Memory B cell (primary cell): ENCODE results near the gene CPZ.
"Not testable (repeated sequence)": the region's sequence is repeated elsewhere in the genome, so short reads cannot be mapped to it uniquely, and the experiment has no call there.

Experiments used
- ATAC-seq: fragments of 150-1000 bp; cut with Tn5 transposase; 2 replicates; pipeline ENCODE4 v1.10.0; 2021; ENCODE audit warnings: low read depth, mild to moderate bottlenecking, moderate library complexity
- DNase-seq, 2 donors: peaks; one replicate each; pipeline ENCODE4 v3.0.0; 2022; ENCODE audit warnings: low spot score in 2 of 2
- H3K27ac Mint-ChIP-seq: one replicate; pipeline ENCODE4 v1.8.0; 2022; ENCODE audit warnings: mild to moderate bottlenecking, moderate library complexity, mixed read lengths
- H3K27me3 Mint-ChIP-seq: one replicate; pipeline ENCODE4 v1.8.0; 2022; ENCODE audit warnings: mixed read lengths
- H3K36me3 Mint-ChIP-seq: one replicate; pipeline ENCODE4 v1.8.0; 2022; ENCODE audit warnings: mild to moderate bottlenecking, mixed read lengths
- H3K4me1 Mint-ChIP-seq: one replicate; pipeline ENCODE4 v1.8.0; 2022; ENCODE audit warnings: mixed read lengths
- H3K4me3 Mint-ChIP-seq: one replicate; pipeline ENCODE4 v1.8.0; 2022; ENCODE audit warnings: mild to moderate bottlenecking, moderate library complexity, mixed read lengths
- H3K9me3 Mint-ChIP-seq: one replicate; pipeline ENCODE4 v1.8.0; 2022; ENCODE audit warnings: mixed read lengths

CPZ gene

GRCh38 chr4:8646296-8647093 is 53.9 kb downstream of the CPZ start:
- no peak overlapping the region for H3K4me3 Mint-ChIP-seq
- ATAC-seq, result no peak
- no peak overlapping the region for H3K27ac Mint-ChIP-seq
- H3K27me3 Mint-ChIP-seq, result no peaks in the 10 kb centered on the region
- no peaks in the 10 kb centered on the region for H3K36me3 Mint-ChIP-seq
- no peak for DNase-seq
- no peaks in the 10 kb centered on the region for H3K4me1 Mint-ChIP-seq
- no peaks in the 10 kb centered on the region for H3K9me3 Mint-ChIP-seq

GRCh38 chr4:8647094-8647570 is 54.6 kb downstream of the CPZ start:
- Mint-ChIP-seq H3K4me3 (no peak overlapping the region), H3K9me3 (no peaks in the 10 kb centered on the region), H3K27me3 (no peaks in the 10 kb centered on the region), H3K36me3 (no peaks in the 10 kb centered on the region), H3K4me1 (no peaks in the 10 kb centered on the region), H3K27ac (no peak overlapping the region)
- DNase-seq (no peak), ATAC-seq (no peak)

GRCh38 chr4:8647626-8648025 is 55.1 kb downstream of the CPZ start:
- H3K9me3 Mint-ChIP-seq, result no peaks in the 10 kb centered on the region
- no peaks in the 10 kb centered on the region for H3K27me3 Mint-ChIP-seq
- no peaks in the 10 kb centered on the region for H3K36me3 Mint-ChIP-seq
- H3K27ac Mint-ChIP-seq, result no peak overlapping the region
- H3K4me3 Mint-ChIP-seq, result no peak overlapping the region
- H3K4me1 Mint-ChIP-seq, result no peaks in the 10 kb centered on the region
- ATAC-seq (no peak), DNase-seq (no peak)

- Mint-ChIP-seq H3K4me1 (no peaks in the 10 kb centered on the region), H3K4me3 (no peak overlapping the region), H3K27ac (no peak overlapping the region), H3K9me3 (no peaks in the 10 kb centered on the region), H3K27me3 (no peaks in the 10 kb centered on the region), H3K36me3 (no peaks in the 10 kb centered on the region)
- ATAC-seq (no peak), DNase-seq (no peak)
These were observed 55.7 kb downstream of the CPZ start for GRCh38 chr4:8648296-8648695.

GRCh38 chr4:8648816-8649630 is 56.5 kb downstream of the CPZ start:
- Mint-ChIP-seq H3K27ac (no peak overlapping the region), H3K27me3 (no peaks in the 10 kb centered on the region), H3K9me3 (no peaks in the 10 kb centered on the region), H3K4me1 (no peaks in the 10 kb centered on the region), H3K36me3 (no peaks in the 10 kb centered on the region), H3K4me3 (no peak overlapping the region)
- ATAC-seq (no peak), DNase-seq (no peak)

GRCh38 chr4:8649631-8650361 is 57.2 kb downstream of the CPZ start:
- no peaks in the 10 kb centered on the region for H3K36me3 Mint-ChIP-seq
- no peaks in the 10 kb centered on the region for H3K27me3 Mint-ChIP-seq
- DNase-seq (no peak), ATAC-seq (no peak)
- peaks cover 2% of the 10 kb centered on the region for H3K9me3 Mint-ChIP-seq
- H3K4me1 Mint-ChIP-seq, result no peaks in the 10 kb centered on the region
- H3K4me3 Mint-ChIP-seq, result no peak overlapping the region
- H3K27ac Mint-ChIP-seq, result no peak overlapping the region

GRCh38 chr4:8651661-8652180 is 59.2 kb downstream of the CPZ start:
- Mint-ChIP-seq H3K27me3 (no peaks in the 10 kb centered on the region), H3K4me1 (no peaks in the 10 kb centered on the region), H3K9me3 (peaks cover 2% of the 10 kb centered on the region), H3K4me3 (no peak overlapping the region), H3K27ac (no peak overlapping the region), H3K36me3 (no peaks in the 10 kb centered on the region)
- ATAC-seq, result no peak
- DNase-seq, result no peak

GRCh38 chr4:8652181-8653078 is 59.9 kb downstream of the CPZ start:
- no peak for ATAC-seq
- no peak for DNase-seq
- no peaks in the 10 kb centered on the region for H3K36me3 Mint-ChIP-seq

GRCh38 chr4:8653326-8654000 is 60.9 kb downstream of the CPZ start:
- DNase-seq (no peak), ATAC-seq (no peak)
- H3K27ac Mint-ChIP-seq, result no peak overlapping the region
- H3K36me3 Mint-ChIP-seq, result no peaks in the 10 kb centered on the region
- H3K27me3 Mint-ChIP-seq, result peaks cover 2% of the 10 kb centered on the region
- peaks cover 2% of the 10 kb centered on the region for H3K9me3 Mint-ChIP-seq
- no peak overlapping the region for H3K4me3 Mint-ChIP-seq
- no peaks in the 10 kb centered on the region for H3K4me1 Mint-ChIP-seq

More at GRCh38 chr4:8652181-8653078, 59.9 kb downstream of the CPZ start:
- Mint-ChIP-seq H3K4me1 (no peaks in the 10 kb centered on the region), H3K27me3 (no peaks in the 10 kb centered on the region), H3K4me3 (no peak overlapping the region), H3K9me3 (peaks cover 2% of the 10 kb centered on the region), H3K27ac (no peak overlapping the region)

GRCh38 chr4:8654139-8654538 is 61.6 kb downstream of the CPZ start:
- not testable (repeated sequence) for ATAC-seq, H3K9me3 Mint-ChIP-seq, H3K4me3 Mint-ChIP-seq, H3K27me3 Mint-ChIP-seq, H3K4me1 Mint-ChIP-seq, H3K36me3 Mint-ChIP-seq, H3K27ac Mint-ChIP-seq, DNase-seq

GRCh38 chr4:8655411-8656184 is 63.0 kb downstream of the CPZ start:
- no peak overlapping the region for H3K27ac Mint-ChIP-seq
- H3K36me3 Mint-ChIP-seq, result no peaks in the 10 kb centered on the region
- H3K27me3 Mint-ChIP-seq, result peaks cover 4% of the 10 kb centered on the region
- no peak for DNase-seq
- no peaks in the 10 kb centered on the region for H3K4me1 Mint-ChIP-seq
- peaks cover 2% of the 10 kb centered on the region for H3K9me3 Mint-ChIP-seq
- no peak overlapping the region for H3K4me3 Mint-ChIP-seq
- no peak for ATAC-seq

GRCh38 chr4:8656185-8656517 is 63.6 kb downstream of the CPZ start:
- DNase-seq (no peak), ATAC-seq (no peak)
- Mint-ChIP-seq H3K36me3 (no peaks in the 10 kb centered on the region), H3K27me3 (peaks cover 5% of the 10 kb centered on the region), H3K4me1 (no peaks in the 10 kb centered on the region), H3K9me3 (peaks cover 2% of the 10 kb centered on the region), H3K4me3 (no peak overlapping the region), H3K27ac (no peak overlapping the region)
